GM23338 (cell line): ENCODE measurements around the gene SLC4A2. TPM values are rescaled to one million over a fixed set of nuclear protein-coding genes. Genes with fewer than 3 reads are reported as not detected.

Source experiments
- ATAC-seq: fragments of 200-7000 bp; cut with Tn5 transposase; 3 replicates; pipeline ENCODE4 v1.9.1; 2020
- DNase-seq: peaks from one replicate; pipeline ENCODE4 v3.0.0-alpha.2; 2015; ENCODE audit warnings: low spot score
- H2AFZ ChIP-seq: fragments of 200-600 bp; sonication (generic); 2 replicates; pipeline ENCODE4 v1.8.0; 2016; ENCODE audit warnings: antibody characterized with exemption, mild to moderate bottlenecking, moderate library complexity
- H3F3A ChIP-seq: fragments of 200-600 bp; sonication (generic); replicated peaks from 2 replicates; pipeline ENCODE4 v1.8.0; 2017; ENCODE audit warnings: antibody characterized with exemption, mixed run types, low read depth
- H3K27ac ChIP-seq: fragments of 200-600 bp; sonication (generic); 2 replicates; pipeline ENCODE4 v1.6.1; 2016; ENCODE audit warnings: low read depth
- H3K27me3 ChIP-seq: fragments of 200-600 bp; sonication (generic); 2 replicates; pipeline ENCODE4 v1.8.0; 2016; ENCODE audit warnings: mild to moderate bottlenecking, mixed run types, moderate library complexity; ENCODE audit not compliant: insufficient read depth
- H3K36me3 ChIP-seq: fragments of 200-600 bp; sonication (generic); 2 replicates; pipeline ENCODE4 v1.8.0; 2016; ENCODE audit warnings: mild to moderate bottlenecking; ENCODE audit not compliant: insufficient read depth
- H3K4me1 ChIP-seq: fragments of 200-600 bp; sonication (generic); 2 replicates; pipeline ENCODE4 v1.8.0; 2016; ENCODE audit warnings: mild to moderate bottlenecking, moderate library complexity; ENCODE audit not compliant: insufficient read depth
- H3K4me2 ChIP-seq: fragments of 200-600 bp; sonication (generic); 2 replicates; pipeline ENCODE4 v1.7.1; 2017; ENCODE audit warnings: mixed run types
- H3K4me3 ChIP-seq: fragments of 200-600 bp; sonication (generic); 2 replicates; pipeline ENCODE4 v1.6.1; 2016; ENCODE audit warnings: mixed run types
- H3K79me2 ChIP-seq: fragments of 200-600 bp; sonication (generic); replicated peaks from 2 replicates; pipeline ENCODE4 v1.8.0; 2017; ENCODE audit warnings: mild to moderate bottlenecking; ENCODE audit not compliant: insufficient read depth
- H3K9me2 ChIP-seq: fragments of 200-600 bp; sonication (generic); 2 replicates; pipeline ENCODE4 v1.8.0; 2017; ENCODE audit not compliant: insufficient read depth
- H4K20me1 ChIP-seq: fragments of 200-600 bp; sonication (generic); replicated peaks from 2 replicates; pipeline ENCODE4 v1.8.0; 2017; ENCODE audit warnings: mild to moderate bottlenecking; ENCODE audit not compliant: insufficient read depth
- H3K27ac Mint-ChIP-seq: 2 replicates; pipeline ENCODE4 v1.8.0; 2020; ENCODE audit warnings: inconsistent platforms, mild to moderate bottlenecking, moderate library complexity, mixed read lengths
- H3K27me3 Mint-ChIP-seq: 3 replicates; pipeline ENCODE4 v1.8.0; 2022; ENCODE audit warnings: low read depth, mild to moderate bottlenecking, moderate library complexity, mixed read lengths, inconsistent platforms; ENCODE audit not compliant: insufficient read depth, poor library complexity
- H3K36me3 Mint-ChIP-seq: 3 replicates; pipeline ENCODE4 v1.8.0; 2021; ENCODE audit warnings: low read depth, mild to moderate bottlenecking, inconsistent platforms, moderate library complexity, mixed read lengths
- H3K4me1 Mint-ChIP-seq: 3 replicates; pipeline ENCODE4 v1.8.0; 2020; ENCODE audit warnings: mild to moderate bottlenecking, inconsistent platforms, mixed read lengths
- H3K4me3 Mint-ChIP-seq: 3 replicates; pipeline ENCODE4 v1.8.0; 2021; ENCODE audit warnings: moderate library complexity, mild to moderate bottlenecking, inconsistent platforms, mixed read lengths
- H3K9me3 Mint-ChIP-seq: 3 replicates; pipeline ENCODE4 v1.8.0; 2020; ENCODE audit warnings: moderate library complexity, mild to moderate bottlenecking, inconsistent platforms, mixed read lengths
- EZH2 ChIP-seq: fragments of 200-600 bp; sonication (generic); IDR thresholded peaks from one replicate; pipeline ENCODE4 v1.8.0; 2017; ENCODE audit warnings: antibody characterized with exemption, mild to moderate bottlenecking, low read depth; ENCODE audit not compliant: unreplicated experiment
- NANOG ChIP-seq: IDR thresholded peaks from 2 replicates; pipeline ENCODE4 v1.6.1; 2016; ENCODE audit warnings: antibody characterized with exemption, borderline replicate concordance
- POLR2AphosphoS5 ChIP-seq: IDR thresholded peaks from 2 replicates; pipeline ENCODE4 v1.6.1; 2016; ENCODE audit warnings: antibody characterized with exemption, low read depth
- ZNF114 ChIP-seq: fragments of 250-450 bp; sonication (Bioruptor Pico); IDR thresholded peaks from 2 replicates; pipeline ENCODE4 v1.5.0; 2020; ENCODE audit warnings: mild to moderate bottlenecking, moderate library complexity
- polyA plus RNA-seq: library from polyadenylated mRNA; unstranded; fragments of >200 nt; fragmentation: Nextera tagmentation; extraction: Ambion mirVana; gene quantifications from 2 replicates; pipeline ENCODE4 v1.2.1, GENCODE V29; 2016
- total RNA-seq: library from RNA; depleted of rRNA; stranded (reverse); fragments of >200 nt; shearing (Covaris generic); gene quantifications from 2 replicates; pipeline ENCODE4 v1.2.3, GENCODE V29; 2014
- TF ChIP-seq, protein P1 (sequence below): IDR thresholded peaks from one replicate; pipeline ENCODE4 v1.6.1; 2018; ENCODE audit warnings: antibody characterized with exemption; ENCODE audit not compliant: unreplicated experiment
- TF ChIP-seq, protein P2 (sequence below): fragments of 250-450 bp; sonication (Bioruptor Pico); IDR thresholded peaks from 2 replicates; pipeline ENCODE4 v1.5.0; 2020; ENCODE audit warnings: mild to moderate bottlenecking, moderate library complexity

The SLC4A2 gene
- total and polyA plus RNA-seq, 2 experiments from 2014 or later: 64.8 to 106 TPM

DNA sequence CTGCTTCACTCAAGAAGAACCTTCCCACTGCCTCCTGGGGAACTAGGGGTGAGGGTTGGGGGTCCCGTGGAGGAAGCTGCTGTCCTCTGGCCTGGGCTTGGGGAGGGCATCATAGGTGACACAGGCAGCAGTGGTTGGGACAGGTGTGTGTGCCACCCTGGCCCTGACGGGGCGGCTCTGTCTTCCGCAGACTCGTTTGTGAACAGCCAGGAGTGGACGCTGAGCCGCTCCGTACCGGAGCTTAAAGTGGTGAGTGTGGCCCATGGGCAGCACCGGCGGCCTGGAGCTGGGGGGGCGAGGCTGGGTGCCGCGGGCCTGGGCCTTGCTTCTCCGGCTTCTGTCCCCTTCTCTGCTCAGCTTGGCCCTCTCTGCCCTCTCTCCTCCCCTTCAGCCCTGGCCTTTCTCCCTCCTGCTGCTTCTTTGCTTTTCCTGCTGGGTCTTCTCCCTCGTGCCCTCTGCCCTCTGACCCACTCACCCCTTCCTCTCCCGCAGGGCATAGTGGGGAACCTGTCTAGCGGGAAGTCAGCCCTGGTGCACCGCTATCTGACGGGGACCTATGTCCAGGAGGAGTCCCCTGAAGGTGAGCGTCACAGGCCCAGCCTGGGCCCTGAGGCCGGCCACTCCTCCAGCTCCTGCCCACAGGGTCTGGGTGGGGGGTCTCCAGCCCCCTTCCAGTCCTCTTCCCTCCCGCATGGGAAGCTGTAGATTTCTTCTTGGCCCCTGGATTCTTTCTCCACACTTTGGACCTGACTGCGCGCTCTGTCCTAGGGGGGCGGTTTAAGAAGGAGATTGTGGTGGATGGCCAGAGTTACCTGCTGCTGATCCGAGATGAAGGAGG is 57.4 kb downstream of the SLC4A2 start:
- peaks cover 10% of the 10 kb centered on the region for H3K79me2 ChIP-seq
- Mint-ChIP-seq H3K4me3 (no peak overlapping the region), H3K27me3 (peaks cover 26% of the 10 kb centered on the region), H3K36me3 (peaks cover 26% of the 10 kb centered on the region), H3K9me3 (no peaks in the 10 kb centered on the region), H3K4me1 (peaks cover 24% of the 10 kb centered on the region), H3K27ac (no peak overlapping the region)
- peaks cover 18% of the 10 kb centered on the region for H3K4me1 ChIP-seq
- H3K36me3 ChIP-seq: no peaks in the 10 kb centered on the region
- no peak overlapping the region for H3K4me3 ChIP-seq
- no peak overlapping the region for H3K4me2 ChIP-seq
- H3F3A ChIP-seq: peaks cover 10% of the 10 kb centered on the region
- peaks cover 40% of the 10 kb centered on the region for H4K20me1 ChIP-seq
- no peak for DNase-seq
- ATAC-seq: no peak
- TF ChIP-seq POLR2AphosphoS5: no peak
- TF ChIP-seq, protein P1, sequence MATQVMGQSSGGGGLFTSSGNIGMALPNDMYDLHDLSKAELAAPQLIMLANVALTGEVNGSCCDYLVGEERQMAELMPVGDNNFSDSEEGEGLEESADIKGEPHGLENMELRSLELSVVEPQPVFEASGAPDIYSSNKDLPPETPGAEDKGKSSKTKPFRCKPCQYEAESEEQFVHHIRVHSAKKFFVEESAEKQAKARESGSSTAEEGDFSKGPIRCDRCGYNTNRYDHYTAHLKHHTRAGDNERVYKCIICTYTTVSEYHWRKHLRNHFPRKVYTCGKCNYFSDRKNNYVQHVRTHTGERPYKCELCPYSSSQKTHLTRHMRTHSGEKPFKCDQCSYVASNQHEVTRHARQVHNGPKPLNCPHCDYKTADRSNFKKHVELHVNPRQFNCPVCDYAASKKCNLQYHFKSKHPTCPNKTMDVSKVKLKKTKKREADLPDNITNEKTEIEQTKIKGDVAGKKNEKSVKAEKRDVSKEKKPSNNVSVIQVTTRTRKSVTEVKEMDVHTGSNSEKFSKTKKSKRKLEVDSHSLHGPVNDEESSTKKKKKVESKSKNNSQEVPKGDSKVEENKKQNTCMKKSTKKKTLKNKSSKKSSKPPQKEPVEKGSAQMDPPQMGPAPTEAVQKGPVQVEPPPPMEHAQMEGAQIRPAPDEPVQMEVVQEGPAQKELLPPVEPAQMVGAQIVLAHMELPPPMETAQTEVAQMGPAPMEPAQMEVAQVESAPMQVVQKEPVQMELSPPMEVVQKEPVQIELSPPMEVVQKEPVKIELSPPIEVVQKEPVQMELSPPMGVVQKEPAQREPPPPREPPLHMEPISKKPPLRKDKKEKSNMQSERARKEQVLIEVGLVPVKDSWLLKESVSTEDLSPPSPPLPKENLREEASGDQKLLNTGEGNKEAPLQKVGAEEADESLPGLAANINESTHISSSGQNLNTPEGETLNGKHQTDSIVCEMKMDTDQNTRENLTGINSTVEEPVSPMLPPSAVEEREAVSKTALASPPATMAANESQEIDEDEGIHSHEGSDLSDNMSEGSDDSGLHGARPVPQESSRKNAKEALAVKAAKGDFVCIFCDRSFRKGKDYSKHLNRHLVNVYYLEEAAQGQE: no peak
- TF ChIP-seq, protein P2, sequence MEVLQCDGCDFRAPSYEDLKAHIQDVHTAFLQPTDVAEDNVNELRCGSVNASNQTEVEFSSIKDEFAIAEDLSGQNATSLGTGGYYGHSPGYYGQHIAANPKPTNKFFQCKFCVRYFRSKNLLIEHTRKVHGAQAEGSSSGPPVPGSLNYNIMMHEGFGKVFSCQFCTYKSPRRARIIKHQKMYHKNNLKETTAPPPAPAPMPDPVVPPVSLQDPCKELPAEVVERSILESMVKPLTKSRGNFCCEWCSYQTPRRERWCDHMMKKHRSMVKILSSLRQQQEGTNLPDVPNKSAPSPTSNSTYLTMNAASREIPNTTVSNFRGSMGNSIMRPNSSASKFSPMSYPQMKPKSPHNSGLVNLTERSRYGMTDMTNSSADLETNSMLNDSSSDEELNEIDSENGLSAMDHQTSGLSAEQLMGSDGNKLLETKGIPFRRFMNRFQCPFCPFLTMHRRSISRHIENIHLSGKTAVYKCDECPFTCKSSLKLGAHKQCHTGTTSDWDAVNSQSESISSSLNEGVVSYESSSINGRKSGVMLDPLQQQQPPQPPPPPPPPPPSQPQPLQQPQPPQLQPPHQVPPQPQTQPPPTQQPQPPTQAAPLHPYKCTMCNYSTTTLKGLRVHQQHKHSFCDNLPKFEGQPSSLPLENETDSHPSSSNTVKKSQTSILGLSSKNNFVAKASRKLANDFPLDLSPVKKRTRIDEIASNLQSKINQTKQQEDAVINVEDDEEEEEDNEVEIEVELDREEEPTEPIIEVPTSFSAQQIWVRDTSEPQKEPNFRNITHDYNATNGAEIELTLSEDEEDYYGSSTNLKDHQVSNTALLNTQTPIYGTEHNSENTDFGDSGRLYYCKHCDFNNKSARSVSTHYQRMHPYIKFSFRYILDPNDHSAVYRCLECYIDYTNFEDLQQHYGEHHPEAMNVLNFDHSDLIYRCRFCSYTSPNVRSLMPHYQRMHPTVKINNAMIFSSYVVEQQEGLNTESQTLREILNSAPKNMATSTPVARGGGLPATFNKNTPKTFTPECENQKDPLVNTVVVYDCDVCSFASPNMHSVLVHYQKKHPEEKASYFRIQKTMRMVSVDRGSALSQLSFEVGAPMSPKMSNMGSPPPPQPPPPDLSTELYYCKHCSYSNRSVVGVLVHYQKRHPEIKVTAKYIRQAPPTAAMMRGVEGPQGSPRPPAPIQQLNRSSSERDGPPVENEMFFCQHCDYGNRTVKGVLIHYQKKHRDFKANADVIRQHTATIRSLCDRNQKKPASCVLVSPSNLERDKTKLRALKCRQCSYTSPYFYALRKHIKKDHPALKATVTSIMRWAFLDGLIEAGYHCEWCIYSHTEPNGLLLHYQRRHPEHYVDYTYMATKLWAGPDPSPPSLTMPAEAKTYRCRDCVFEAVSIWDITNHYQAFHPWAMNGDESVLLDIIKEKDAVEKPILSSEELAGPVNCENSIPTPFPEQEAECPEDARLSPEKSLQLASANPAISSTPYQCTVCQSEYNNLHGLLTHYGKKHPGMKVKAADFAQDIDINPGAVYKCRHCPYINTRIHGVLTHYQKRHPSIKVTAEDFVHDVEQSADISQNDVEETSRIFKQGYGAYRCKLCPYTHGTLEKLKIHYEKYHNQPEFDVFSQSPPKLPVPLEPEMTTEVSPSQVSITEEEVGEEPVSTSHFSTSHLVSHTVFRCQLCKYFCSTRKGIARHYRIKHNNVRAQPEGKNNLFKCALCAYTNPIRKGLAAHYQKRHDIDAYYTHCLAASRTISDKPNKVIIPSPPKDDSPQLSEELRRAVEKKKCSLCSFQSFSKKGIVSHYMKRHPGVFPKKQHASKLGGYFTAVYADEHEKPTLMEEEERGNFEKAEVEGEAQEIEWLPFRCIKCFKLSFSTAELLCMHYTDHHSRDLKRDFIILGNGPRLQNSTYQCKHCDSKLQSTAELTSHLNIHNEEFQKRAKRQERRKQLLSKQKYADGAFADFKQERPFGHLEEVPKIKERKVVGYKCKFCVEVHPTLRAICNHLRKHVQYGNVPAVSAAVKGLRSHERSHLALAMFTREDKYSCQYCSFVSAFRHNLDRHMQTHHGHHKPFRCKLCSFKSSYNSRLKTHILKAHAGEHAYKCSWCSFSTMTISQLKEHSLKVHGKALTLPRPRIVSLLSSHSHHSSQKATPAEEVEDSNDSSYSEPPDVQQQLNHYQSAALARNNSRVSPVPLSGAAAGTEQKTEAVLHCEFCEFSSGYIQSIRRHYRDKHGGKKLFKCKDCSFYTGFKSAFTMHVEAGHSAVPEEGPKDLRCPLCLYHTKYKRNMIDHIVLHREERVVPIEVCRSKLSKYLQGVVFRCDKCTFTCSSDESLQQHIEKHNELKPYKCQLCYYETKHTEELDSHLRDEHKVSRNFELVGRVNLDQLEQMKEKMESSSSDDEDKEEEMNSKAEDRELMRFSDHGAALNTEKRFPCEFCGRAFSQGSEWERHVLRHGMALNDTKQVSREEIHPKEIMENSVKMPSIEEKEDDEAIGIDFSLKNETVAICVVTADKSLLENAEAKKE (CRISPR knock-in tag): no peak
- no peak for TF ChIP-seq NANOG
- TF ChIP-seq EZH2: no peak
- no peak for TF ChIP-seq ZNF114 (CRISPR knock-in tag)
- H3K9me2 ChIP-seq: no peaks in the 10 kb centered on the region
- H2AFZ ChIP-seq: no peak overlapping the region
- no peak overlapping the region for H3K27ac ChIP-seq
- peaks cover 23% of the 10 kb centered on the region for H3K27me3 ChIP-seq
